ENCODE data around the gene RAX2. TPM values are rescaled to one million over a fixed set of nuclear protein-coding genes. Genes with fewer than 3 reads are reported as not detected.
"Not testable (repeated sequence)": the region's sequence is repeated elsewhere in the genome, so short reads cannot be mapped to it uniquely, and the experiment has no call there.

The RAX2 gene
- total RNA-seq, 1 donor from 2014 or later: not detected

DNA sequence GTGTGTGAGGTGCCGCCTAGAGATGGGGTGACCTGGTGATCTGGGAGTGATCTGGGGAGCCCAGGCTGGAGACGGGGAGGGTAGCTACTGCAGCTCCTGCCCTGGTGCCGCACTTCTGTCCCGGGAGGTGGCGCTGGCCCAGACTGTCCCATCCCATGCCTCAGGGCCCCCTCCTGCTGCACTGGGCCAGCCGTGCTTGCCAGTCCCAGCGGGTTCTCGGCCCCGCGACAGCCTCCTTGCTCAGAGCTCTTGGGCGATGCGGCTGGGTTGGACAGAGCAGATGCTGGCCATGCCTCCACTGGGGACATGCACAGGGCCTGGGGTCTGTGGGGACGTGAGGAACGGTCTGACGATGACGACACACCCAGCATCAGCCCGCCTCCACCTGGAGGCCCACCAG is 2.5 kb downstream of the RAX2 start:
- Mint-ChIP-seq H3K4me1 (ENCODE audit: unreplicated experiment) (no peaks in the 10 kb centered on the region), H3K27me3 (peaks cover 3% of the 10 kb centered on the region), H3K9me3 (no peaks in the 10 kb centered on the region), H3K4me3 (no peak overlapping the region), H3K27ac (no peak overlapping the region), H3K36me3 (no peaks in the 10 kb centered on the region)
- DNase-seq (ENCODE audit: extremely low spot score, unreplicated experiment): no peak
- TF ChIP-seq, protein P1, sequence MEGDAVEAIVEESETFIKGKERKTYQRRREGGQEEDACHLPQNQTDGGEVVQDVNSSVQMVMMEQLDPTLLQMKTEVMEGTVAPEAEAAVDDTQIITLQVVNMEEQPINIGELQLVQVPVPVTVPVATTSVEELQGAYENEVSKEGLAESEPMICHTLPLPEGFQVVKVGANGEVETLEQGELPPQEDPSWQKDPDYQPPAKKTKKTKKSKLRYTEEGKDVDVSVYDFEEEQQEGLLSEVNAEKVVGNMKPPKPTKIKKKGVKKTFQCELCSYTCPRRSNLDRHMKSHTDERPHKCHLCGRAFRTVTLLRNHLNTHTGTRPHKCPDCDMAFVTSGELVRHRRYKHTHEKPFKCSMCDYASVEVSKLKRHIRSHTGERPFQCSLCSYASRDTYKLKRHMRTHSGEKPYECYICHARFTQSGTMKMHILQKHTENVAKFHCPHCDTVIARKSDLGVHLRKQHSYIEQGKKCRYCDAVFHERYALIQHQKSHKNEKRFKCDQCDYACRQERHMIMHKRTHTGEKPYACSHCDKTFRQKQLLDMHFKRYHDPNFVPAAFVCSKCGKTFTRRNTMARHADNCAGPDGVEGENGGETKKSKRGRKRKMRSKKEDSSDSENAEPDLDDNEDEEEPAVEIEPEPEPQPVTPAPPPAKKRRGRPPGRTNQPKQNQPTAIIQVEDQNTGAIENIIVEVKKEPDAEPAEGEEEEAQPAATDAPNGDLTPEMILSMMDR (conservative IDR thresholded peaks at IDR 0.05): no peak

DNA sequence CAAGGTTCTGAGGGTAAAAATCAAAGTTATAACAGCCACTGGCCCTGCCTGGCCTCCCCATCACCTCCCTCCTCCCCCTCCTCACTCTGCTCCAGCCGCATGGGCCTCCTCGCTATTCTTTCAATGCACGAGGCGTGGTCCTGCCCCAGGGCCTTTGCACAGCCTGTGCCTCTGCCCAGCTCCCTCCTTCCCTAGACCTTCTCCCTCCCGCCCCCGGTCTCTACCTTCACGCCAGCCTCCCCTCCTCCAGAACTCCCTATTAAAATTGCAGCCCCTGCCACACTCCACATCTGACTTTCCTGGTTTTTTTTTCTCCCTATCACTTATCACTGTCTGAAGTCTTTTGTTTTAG is 3.3 kb downstream of the RAX2 start:
- H3K36me3 Mint-ChIP-seq: no peaks in the 10 kb centered on the region
- no peaks in the 10 kb centered on the region for H3K9me3 Mint-ChIP-seq
- H3K4me1 Mint-ChIP-seq (ENCODE audit: unreplicated experiment): no peaks in the 10 kb centered on the region
- H3K4me3 Mint-ChIP-seq: no peak overlapping the region
- TF ChIP-seq, protein P1 (conservative IDR thresholded peaks at IDR 0.05): no peak
- no peak overlapping the region for H3K27ac Mint-ChIP-seq
- H3K27me3 Mint-ChIP-seq: peaks cover under 1% of the 10 kb centered on the region
- no peak for DNase-seq (ENCODE audit: extremely low spot score, unreplicated experiment)

DNA sequence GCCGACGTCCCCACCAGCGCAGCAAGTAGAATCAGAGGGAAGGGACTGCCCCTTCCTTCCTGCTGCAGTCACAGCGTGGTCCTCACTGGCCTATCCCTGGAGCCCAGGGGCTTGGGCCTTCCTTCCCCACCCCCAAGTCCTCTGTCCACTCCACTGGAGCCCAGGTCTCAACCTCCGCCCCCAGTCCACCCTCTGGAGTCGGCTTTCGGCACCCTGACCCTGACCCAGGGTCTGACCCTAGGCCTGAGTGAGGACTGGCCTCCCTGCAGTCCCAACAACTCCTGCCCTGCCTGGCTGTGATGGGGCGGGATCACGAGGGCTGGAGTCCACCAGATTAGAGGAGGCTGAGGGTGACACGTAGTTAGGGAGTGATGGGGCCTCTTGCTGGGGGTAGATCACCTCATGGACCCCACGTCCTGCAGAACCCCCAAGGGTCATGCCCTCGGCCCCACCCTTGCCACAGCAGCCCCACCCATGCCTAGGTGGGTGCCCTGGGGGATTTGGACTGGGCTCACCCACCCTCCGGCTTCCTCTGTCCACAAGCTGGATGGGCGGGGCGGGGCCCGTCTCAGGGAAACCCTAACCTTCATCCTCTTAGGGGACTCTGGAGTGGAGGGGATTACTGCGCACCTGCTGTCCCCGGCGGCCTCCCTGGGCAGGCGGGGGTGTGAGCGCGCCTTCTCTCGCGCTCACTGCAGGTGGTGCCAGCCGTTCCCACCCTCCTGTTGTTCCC is 3.8 kb downstream of the RAX2 start:
- Mint-ChIP-seq H3K27me3 (no peaks in the 10 kb centered on the region), H3K27ac (no peak overlapping the region), H3K9me3 (no peaks in the 10 kb centered on the region), H3K36me3 (no peaks in the 10 kb centered on the region), H3K4me3 (no peak overlapping the region), H3K4me1 (ENCODE audit: unreplicated experiment) (peaks cover 2% of the 10 kb centered on the region)
- no peak for DNase-seq (ENCODE audit: extremely low spot score, unreplicated experiment)
- TF ChIP-seq, protein P1 (conservative IDR thresholded peaks at IDR 0.05): no peak

DNA sequence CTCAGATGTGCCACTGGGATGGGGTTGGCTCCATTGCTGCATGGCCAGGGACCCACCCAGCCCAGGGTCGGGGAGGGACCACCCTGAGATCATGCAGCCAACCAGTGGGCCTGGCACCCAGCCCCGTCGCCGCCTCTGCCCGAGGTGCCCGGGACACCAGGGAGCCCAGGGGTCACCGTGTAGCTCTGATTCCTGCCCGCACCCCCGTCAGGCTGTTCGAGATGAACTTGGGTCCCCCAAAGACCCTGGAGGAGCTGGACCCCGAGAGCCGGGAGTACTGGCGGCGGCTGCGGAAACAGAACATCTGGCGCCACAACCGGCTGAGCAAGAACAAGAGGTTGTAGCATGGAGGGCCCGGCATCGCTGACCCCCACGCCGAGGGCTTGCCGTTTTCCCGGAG is 5.0 kb downstream of the RAX2 start:
- no peak overlapping the region for H3K27ac Mint-ChIP-seq
- H3K27me3 Mint-ChIP-seq: no peaks in the 10 kb centered on the region
- TF ChIP-seq, protein P1 (conservative IDR thresholded peaks at IDR 0.05): no peak
- no peak for DNase-seq (ENCODE audit: extremely low spot score, unreplicated experiment)
- H3K4me1 Mint-ChIP-seq (ENCODE audit: unreplicated experiment): peaks cover 7% of the 10 kb centered on the region
- H3K4me3 Mint-ChIP-seq: no peak overlapping the region
- no peaks in the 10 kb centered on the region for H3K9me3 Mint-ChIP-seq
- peaks cover 5% of the 10 kb centered on the region for H3K36me3 Mint-ChIP-seq

DNA sequence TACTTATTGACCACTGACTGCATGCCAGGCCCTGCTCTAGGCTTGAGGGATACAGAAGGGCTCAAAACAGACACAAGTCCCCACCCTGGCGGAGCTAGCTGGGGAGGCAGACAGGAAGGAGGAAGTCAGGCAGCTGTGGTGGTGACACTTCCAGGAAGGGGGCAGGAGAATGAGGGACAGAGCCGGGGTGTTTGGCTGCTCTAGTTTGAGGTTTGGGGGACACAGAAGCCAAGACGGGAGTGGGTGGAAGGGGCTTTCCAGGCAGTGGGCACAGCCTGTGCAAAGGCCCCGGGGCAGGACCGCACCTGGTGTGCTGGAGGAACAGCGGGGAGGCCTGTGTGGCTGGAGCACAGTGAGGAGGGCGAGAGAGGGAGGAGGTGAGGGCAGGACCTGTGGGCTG is 5.5 kb downstream of the RAX2 start:
- Mint-ChIP-seq H3K36me3 (peaks cover 5% of the 10 kb centered on the region), H3K27ac (no peak overlapping the region), H3K27me3 (no peaks in the 10 kb centered on the region), H3K4me1 (ENCODE audit: unreplicated experiment) (peaks cover 11% of the 10 kb centered on the region), H3K9me3 (no peaks in the 10 kb centered on the region), H3K4me3 (no peak overlapping the region)
- no peak for DNase-seq (ENCODE audit: extremely low spot score, unreplicated experiment)
- TF ChIP-seq, protein P1 (conservative IDR thresholded peaks at IDR 0.05): no peak

DNA sequence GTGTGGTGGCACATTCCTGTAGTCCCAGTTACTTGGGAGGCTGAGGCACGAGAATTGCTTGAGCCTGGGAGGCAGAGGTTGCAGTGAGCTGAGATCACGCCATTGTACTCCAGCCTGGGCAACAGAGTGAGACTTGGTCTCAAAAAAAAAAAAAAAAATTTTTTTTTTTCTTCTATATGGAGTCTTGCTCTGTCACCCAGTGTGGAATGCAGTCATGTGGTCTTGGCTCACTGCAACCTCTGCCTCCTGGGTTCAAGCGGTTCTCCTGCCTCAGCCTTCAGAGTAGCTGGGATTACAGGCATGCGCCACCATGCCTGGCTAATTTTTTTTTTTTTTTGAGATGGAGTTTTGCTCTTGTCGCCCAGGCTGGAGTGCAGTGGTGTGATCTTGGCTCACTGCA is 6.3 kb downstream of the RAX2 start:
- DNase-seq (ENCODE audit: extremely low spot score, unreplicated experiment); H3K9me3 Mint-ChIP-seq; H3K27me3 Mint-ChIP-seq; H3K4me3 Mint-ChIP-seq; H3K36me3 Mint-ChIP-seq; H3K27ac Mint-ChIP-seq: not testable (repeated sequence)
- H3K4me1 Mint-ChIP-seq (ENCODE audit: unreplicated experiment): peaks cover 12% of the 10 kb centered on the region
